GM12891 (cell line): ENCODE results near the gene MEP1A.

ENCODE experiments used
- PAX5 ChIP-seq: IDR thresholded peaks from 2 replicates; pipeline ENCODE4 v1.6.1; 2011; ENCODE audit warnings: low read length, moderate library complexity, mild to moderate bottlenecking; ENCODE audit not compliant: insufficient read depth, severe bottlenecking
- POLR2A ChIP-seq: IDR thresholded peaks from 2 replicates; pipeline ENCODE4 v1.6.1; 2011; ENCODE audit warnings: low read depth, low read length, control low read depth
- POLR2AphosphoS5 ChIP-seq: IDR thresholded peaks from 2 replicates; pipeline ENCODE4 v1.6.1; 2011; ENCODE audit warnings: low read depth, low read length, control low read depth
- POU2F2 ChIP-seq: IDR thresholded peaks from 2 replicates; pipeline ENCODE4 v1.6.1; 2011; ENCODE audit warnings: low read depth, mild to moderate bottlenecking, control low read depth, low read length, moderate library complexity
- SPI1 ChIP-seq: IDR thresholded peaks from 2 replicates; pipeline ENCODE4 v1.6.1; 2011; ENCODE audit warnings: low read depth, low read length, control low read depth
- TAF1 ChIP-seq: IDR thresholded peaks from 2 replicates; pipeline ENCODE4 v1.6.1; 2011; ENCODE audit warnings: low read depth, low read length, control low read depth

- TF ChIP-seq POLR2A, result no peak
- no peak for TF ChIP-seq TAF1
- no peak for TF ChIP-seq POU2F2
- TF ChIP-seq POLR2AphosphoS5, result no peak
- TF ChIP-seq SPI1, result no peak
- TF ChIP-seq PAX5, result no peak
Observed at GRCh38 chr6:46838033-46838432, 44.8 kb downstream of the MEP1A start.
